ENCODE data around the gene FAM43B.

DNA sequence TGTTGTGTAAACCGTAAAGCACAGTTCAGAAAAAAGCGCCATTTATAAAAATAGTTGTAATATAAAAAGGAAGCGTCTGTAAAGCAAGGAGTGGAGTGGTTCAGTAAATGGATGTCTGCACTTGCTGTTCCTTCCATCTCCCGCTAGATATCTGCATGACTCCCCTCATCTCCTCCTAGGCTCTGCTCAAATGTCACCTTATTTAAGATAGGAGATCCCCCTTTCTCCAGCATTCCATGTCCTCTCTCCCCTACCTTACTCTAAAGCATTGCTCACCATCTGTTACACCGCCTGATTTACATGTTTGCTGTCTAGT, 45.2 kb upstream of the FAM43B start:
- TF ChIP-seq, protein P1, sequence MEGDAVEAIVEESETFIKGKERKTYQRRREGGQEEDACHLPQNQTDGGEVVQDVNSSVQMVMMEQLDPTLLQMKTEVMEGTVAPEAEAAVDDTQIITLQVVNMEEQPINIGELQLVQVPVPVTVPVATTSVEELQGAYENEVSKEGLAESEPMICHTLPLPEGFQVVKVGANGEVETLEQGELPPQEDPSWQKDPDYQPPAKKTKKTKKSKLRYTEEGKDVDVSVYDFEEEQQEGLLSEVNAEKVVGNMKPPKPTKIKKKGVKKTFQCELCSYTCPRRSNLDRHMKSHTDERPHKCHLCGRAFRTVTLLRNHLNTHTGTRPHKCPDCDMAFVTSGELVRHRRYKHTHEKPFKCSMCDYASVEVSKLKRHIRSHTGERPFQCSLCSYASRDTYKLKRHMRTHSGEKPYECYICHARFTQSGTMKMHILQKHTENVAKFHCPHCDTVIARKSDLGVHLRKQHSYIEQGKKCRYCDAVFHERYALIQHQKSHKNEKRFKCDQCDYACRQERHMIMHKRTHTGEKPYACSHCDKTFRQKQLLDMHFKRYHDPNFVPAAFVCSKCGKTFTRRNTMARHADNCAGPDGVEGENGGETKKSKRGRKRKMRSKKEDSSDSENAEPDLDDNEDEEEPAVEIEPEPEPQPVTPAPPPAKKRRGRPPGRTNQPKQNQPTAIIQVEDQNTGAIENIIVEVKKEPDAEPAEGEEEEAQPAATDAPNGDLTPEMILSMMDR (IDR thresholded peaks at IDR 0.05), result no peak
- no peak for TF ChIP-seq POLR2A (IDR thresholded peaks at IDR 0.05)
